ENCODE data around the gene AKT3. TPM values are rescaled to one million over a fixed set of nuclear protein-coding genes. Genes with fewer than 3 reads are reported as not detected.

AKT3 gene
- total RNA-seq, 1 experiment from 2014 or later = 15.2 TPM

DNA sequence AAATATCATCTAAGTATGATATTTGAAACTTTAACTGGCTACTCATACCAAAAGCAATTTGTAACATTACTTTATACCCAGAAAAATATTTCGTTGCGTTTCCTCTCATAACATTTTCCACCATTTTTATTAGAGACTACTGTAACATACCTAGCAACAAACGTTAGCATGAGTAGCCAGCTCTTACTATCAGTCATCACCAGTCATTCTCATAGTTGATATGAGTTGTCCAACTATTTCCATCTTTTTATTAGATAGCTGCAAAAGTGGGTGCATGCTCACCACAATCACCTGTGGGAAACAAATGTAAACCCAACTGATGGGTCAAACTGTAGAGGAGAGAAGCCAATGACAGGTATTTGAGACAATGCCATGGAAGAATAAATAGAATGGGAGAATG lies 114.6 kb downstream of the AKT3 start:
- DNase-seq (ENCODE audit: extremely low read depth, low read depth) = no peak

DNA sequence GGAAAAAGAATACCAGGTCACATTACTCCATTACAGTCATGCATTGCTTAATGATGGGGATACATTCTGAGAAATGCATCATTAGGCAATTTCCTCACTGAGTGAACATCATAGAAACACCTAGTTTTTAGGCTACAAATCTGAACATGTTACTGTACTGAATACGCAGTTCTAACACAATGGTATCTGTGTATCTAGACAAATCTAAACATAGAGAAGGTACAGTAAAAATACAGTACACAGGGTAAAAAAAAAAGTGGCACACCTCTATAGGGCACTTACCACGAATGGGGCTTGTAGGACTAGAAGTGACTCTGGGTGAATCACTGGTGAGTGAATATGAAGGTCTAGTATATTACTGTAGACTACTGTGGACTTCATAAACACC lies 115.7 kb downstream of the AKT3 start:
- DNase-seq (ENCODE audit: extremely low read depth, low read depth) = no peak

DNA sequence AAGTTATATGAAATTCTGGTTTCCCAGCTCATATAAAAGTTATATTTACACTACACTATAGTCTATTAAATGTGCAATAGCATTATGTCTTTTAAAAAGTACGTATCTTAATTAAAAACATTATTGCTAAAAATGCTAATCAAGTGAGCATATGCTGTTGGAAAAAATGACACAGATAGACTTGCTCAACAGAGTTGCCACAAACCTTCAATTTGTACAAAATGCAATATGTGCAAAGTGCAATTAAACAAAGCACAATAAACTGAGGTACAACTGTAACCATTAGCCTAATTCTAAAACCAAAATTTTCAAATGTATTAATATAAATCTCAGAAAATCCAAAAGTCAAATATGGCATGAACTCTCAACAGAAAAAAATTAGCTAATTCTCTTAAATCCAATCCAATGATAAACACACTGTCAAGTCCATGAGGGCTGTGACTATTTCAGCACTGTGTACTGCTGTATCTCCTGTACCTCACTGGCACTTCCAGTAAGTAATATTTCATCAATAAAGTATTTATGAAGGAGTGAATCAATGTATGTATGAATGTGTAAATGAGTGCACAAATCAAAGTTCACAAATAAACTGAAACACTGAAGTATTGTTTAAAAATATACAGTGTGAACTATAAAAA lies 116.3 kb downstream of the AKT3 start:
- DNase-seq (ENCODE audit: extremely low read depth, low read depth) = no peak

DNA sequence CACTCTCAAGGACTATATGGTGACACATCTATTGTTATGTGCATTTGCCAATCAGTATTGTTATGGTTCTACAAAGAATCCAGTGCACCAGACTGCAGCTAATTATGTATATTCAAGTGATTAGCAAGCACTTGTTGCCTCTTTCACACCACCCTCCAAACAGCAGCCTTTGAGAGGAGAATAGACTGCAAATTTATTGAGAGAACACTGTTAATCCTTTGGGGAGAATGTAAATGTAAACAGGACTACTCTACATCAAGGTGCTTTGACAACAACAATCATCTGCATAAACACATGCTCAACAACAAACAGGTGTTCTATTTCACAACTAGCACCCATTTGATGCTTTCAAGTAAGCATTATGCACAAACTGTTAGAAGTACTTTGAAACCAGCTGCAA lies 117.4 kb downstream of the AKT3 start:
- DNase-seq (ENCODE audit: extremely low read depth, low read depth) = no peak

DNA sequence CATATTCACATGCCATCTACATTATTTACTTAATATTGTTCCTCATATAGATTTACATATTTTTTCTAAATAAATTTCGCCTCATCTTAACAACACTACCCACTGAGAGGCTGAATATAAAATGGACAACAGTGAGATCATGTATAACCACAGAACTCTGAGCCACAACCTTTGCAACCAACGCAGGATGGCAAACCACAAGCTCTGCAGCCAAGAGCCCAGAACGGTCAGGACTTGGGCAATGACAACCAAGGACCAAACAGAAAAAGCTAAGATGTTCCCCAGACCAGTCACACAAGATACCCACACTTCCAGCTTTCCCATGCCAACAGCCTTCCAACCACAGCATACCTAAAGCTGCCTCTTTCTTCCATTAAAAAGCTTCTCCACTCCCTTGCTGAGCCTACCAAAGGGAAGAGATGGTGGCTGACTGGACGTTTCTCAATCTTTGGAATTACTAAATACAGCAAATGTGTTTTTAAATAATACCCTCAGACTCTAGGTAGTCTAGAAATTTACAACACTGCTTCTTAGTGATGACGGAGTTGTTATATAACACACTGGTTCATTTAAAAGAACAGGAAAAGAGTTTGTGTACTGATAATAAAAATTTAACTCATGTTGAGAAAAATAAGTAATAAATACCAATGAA lies 117.9 kb downstream of the AKT3 start:
- DNase-seq (ENCODE audit: extremely low read depth, low read depth) = no peak

DNA sequence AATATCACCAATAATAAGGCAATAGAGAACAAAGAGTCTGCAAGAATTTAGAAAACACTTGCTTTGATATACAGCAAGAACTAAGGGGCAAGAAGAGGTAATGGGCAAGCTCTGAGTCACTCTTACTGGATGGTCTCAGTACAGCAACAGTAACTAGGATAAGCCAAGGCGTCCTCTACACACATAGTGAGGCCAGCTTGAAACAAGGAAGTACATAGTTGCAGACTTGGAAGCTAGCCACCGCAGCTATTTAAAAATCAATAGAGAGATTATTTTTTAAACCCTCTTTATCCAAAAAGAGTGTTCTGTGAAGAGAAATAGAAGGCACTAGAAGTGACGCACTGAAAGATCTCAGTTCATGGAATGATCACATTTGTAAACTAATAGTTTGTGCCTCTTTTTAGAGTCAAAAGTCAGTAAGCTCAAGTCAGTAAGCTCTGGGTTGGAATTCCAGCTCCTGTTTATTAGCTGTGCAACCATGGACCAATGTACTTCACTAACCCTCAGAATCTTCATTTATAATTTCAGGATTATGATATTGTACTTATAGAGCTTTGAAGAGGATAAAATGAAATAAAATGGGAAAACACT lies 118.6 kb downstream of the AKT3 start:
- DNase-seq (ENCODE audit: extremely low read depth, low read depth) = no peak

DNA sequence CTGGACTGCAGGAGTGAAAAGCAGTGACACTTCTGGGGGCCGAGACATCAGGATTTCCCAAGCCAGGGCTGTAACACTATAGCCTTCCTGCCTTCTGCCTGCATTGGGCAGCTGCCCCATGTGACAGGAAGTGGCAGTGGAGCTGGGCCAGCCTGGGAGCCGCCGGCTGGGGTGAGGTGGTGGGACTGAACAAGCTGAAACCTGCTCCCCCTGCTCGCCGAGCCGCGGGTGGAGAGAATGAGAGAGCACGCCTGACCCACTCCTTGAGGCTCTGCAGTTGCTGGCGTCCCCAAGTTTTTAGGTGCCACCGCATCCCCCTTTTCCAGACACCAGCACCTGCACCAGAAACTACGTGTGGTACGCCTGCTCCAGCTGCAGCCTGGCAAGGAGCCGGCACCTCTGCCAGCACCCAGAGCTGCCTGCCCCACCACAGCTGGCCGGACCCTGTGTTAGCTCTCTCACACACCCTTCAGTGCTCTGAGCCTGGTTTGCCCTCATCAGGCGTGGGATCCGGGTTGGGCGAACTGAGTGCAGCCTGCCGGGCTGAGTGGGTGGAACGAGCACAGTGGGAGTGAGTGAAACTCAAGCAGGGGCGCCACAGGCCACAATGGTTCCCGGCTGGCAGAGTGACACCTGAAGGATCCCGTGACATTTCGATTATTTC lies 119.4 kb downstream of the AKT3 start:
- DNase-seq (ENCODE audit: extremely low read depth, low read depth) = no peak

DNA sequence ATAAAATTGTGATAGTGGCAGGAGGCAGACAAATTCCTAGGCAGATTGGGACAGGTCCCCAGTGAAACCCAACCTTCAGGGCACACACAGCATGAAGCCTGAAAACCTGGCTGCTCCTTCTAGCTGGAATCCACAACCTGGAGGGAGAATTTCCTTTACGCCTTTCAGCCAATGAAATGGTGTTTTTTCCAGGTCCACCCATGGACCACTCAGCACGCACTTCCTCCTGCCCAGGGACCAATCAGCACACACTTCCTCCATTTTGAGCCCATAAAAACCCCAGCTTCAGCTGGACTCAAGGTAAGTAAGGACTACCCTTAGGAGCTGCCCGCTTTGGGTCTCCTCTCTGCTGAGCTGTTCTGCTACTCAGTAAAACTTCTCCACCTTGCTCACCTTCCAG lies 120.1 kb downstream of the AKT3 start:
- DNase-seq (ENCODE audit: extremely low read depth, low read depth) = no peak

DNA sequence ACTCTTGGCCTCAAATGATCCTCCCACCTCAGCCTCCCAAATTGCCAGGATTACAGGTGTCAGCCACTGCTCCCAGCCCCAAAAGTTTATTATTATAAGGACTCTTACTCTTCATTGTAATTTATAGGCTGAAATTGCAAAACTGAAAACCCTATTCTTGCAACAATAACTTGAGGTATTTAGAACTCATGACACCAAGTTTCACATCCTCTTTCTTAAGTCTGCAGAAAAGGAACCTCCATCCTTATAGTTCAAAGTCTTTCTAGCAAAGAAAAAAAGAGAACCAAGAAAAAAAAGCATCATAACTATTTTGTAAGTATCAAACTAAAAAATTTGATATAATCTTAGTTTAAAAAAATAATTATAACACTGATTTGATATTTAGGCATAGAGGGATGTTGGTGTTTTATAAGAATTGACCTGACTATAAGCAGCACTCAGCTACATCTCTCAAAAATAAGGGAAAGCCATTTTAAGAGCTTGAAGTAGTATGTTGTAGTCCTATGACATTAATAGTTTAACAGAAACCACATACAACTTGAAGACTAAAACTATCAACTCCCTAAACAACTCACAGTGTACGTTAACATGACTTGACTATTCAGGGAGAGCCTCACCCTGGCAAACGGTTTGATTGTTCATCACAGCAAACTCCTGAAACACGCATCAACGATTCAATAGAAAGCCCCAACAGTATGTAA lies 122.4 kb downstream of the AKT3 start:
- DNase-seq (ENCODE audit: extremely low read depth, low read depth) = no peak

DNA sequence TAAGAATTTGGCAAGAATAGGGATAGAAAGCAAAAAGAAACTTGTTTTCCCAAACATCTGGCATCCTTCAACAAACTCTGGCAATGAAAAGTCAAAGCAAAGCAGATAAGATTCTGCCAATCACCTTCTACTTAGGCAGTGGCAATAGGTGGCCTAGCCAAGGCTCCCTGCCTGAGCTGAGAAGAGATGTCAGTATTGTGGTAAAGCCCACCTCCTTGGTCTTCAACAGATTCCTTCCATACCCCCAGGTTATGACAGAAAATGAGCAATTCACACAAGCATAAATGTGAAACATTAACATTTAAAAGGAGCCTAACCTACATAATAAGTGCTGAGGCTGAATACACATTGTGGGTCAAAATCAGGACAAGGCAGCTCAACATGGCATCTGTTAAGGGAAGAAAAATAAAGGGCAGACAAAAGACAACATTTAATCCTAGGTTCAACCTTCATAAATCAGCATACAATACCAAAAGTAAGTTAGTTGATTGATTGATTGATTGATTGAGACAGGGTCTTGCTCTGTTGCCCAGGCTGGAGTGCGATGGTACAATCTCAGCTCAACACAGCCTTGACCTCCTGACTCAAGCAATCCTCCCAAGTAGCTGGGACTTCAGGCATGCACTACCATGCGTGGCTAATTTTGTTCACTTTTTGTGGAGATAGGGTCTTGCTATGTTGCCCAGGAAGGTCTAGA lies 123.1 kb downstream of the AKT3 start:
- DNase-seq (ENCODE audit: extremely low read depth, low read depth) = no peak

DNA sequence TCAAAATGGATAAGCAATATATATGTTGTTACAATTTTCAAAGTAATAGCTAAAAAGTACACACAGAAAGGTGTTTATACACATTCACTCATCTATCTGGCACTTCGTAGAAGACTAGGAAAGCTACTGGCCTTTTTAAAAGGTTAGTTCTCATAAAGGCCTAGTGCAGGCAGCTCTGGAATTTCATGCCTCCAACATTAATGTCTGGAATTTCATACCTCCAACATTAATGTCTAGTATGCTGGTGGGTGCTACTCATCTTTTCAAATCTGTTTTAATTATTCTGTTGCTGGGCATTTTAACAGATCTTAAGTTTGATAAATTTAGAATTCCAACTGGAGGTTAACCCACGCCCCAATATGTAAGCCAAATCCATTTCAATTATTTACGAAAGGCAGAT lies 124.2 kb downstream of the AKT3 start:
- peak; percentile 36 for DNase-seq (ENCODE audit: extremely low read depth, low read depth)

DNA sequence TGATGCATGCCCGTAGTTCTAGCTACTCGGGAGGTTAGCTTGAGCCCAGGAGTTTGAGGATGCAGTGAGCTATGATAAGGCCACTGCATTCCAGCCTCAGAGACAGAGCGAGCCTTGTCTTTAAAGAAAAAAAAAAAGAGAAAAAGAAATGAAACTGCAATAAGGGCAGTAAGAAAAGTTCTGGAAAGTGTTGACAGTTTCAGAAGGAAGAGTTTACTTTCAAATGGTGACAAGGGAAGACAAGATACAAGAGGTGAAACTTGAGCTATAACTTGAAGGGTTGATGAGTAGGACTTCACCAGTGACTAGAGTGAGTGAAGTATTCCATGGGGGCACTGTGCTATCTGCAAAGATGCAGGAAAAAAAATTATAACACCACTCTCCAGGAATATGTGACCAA lies 125.0 kb downstream of the AKT3 start:
- DNase-seq (ENCODE audit: extremely low read depth, low read depth) = no peak

DNA sequence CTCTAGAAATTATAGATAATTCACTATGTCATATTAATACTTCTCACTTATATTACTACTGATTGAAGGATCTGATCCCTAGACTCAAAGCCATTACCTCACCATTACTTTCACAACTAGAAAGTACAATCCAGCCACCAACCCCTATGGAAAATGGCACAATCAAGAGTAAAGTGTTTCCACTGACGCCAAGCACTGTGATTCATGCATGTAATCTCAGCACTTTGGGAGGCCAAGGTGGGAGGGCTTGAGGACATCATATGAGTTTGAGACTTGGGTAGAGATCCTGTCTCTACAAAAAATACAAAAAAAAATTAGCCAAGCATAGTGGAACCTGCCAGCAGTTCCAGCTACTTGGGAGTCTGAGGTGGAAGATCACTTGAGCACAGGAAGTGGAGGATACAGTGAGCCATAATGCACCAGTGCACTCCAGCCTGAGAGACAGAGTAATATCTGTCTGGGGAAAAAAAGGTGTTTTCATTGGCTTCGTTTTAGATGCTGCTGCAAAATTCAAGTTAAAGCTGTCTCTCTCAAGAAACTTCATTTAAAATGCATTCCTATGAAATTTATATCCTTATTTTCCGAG lies 126.5 kb downstream of the AKT3 start:
- DNase-seq (ENCODE audit: extremely low read depth, low read depth) = no peak

DNA sequence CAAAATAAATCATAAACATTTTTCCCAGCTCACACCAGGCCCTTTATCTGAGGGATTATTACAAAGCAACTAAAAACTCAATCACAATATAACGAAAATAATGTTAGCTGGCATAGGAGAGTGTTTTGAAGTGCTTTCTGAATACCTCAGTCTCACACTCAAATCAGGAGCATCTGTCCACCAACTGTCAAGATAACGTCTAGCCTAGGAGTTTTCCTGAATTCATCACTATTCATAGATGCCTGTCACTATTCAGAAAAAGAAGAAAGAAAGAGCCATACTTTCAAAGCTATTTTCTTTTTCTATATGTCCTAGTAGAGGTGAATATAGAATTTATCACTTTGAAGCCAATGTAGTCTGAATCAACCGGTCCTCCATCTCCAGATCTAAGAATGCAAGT lies 127.0 kb downstream of the AKT3 start:
- DNase-seq (ENCODE audit: extremely low read depth, low read depth) = no peak

DNA sequence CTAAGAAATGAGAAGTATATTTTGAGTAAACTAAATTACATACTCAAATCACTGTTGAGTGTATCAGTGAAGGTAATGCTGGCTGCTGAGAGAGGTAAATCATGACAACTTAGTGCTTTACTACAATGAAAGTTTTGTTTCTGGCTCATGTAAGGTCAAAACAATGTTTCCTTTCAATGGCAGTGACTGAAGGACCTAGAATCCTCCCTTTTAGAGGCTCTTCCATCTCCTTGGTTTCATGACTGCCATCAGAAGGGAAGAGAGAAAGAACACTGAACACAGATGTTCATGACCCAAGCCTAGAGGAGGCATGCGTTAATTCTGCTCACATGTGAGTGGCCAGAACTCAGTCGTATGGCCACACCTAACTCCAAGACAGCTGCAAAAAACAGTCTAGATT lies 130.6 kb downstream of the AKT3 start:
- DNase-seq (ENCODE audit: extremely low read depth, low read depth) = peak; percentile 9

DNA sequence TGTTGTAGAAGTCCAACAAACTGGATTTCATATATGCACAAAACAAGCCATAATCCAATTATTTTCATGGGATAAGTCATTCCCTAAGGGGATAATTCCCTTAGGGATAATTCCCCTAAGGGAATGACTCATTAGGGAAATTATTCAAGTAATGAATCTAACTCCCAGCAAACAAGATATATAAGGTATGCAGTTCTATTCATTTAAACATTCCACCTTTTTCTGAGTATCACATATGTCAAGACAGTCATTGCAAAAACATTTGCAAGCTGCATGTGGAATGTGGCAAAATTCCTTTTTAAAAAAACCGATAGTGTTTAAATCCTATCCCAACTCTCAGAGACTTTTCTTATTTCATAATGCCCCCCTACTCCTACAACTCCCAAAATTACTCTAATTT lies 131.2 kb downstream of the AKT3 start:
- DNase-seq (ENCODE audit: extremely low read depth, low read depth) = peak; percentile 70

DNA sequence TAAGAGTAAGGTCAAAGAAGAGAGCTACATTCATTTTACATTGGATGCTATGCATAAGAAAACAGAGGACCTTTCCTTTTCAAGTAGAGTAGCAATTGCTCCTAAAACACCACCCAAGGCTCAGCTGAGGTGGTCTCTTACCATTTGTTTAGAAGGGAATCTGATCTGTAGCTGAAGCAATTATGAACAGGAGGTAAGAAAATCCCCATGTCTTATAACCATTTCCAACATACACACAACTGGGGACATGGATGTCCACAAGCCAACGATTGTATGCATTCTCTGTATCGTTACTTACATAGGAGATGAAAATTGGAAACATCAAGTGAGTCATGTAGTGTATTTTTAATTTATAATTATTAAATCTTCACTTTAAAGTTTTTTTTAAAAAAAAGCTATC lies 132.0 kb downstream of the AKT3 start:
- no peak for DNase-seq (ENCODE audit: extremely low read depth, low read depth)

DNA sequence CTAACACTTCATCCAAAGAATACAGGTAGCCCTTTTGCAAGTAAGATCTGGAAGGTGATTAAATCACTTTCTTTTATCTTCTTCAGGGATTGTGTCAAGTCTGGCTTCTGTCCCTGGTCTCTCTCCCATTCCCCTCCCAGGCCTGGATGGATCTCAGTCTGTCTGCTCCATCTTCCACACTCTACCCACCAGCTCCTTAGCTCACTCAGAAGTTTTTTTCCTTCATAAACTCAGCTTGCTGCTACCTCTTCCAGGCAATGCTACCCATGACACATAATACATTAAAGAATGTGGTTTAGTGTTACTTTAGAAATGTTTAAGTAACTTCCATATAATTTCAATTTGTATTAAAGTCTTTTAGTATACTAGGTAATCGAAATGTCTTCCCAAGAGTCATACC lies 133.1 kb downstream of the AKT3 start:
- DNase-seq (ENCODE audit: extremely low read depth, low read depth) = no peak

DNA sequence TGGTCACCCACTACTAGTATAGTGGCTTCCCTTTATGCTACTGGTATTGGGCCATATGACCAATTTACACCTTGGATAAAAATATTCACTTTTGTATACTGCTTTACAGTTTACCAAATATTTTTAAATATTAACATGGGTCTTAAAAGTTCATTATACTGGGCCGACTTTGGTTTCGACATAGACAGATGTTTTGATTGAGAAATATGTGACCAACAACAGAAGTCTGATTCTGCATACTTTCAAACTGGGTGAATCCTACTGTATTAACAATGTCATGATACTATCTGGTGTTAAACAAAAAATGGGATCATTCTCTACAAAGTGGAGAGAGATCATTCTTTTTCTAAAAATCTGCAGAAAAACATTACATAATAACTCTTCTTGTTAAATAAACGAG lies 134.8 kb downstream of the AKT3 start:
- DNase-seq (ENCODE audit: extremely low read depth, low read depth) = no peak

DNA sequence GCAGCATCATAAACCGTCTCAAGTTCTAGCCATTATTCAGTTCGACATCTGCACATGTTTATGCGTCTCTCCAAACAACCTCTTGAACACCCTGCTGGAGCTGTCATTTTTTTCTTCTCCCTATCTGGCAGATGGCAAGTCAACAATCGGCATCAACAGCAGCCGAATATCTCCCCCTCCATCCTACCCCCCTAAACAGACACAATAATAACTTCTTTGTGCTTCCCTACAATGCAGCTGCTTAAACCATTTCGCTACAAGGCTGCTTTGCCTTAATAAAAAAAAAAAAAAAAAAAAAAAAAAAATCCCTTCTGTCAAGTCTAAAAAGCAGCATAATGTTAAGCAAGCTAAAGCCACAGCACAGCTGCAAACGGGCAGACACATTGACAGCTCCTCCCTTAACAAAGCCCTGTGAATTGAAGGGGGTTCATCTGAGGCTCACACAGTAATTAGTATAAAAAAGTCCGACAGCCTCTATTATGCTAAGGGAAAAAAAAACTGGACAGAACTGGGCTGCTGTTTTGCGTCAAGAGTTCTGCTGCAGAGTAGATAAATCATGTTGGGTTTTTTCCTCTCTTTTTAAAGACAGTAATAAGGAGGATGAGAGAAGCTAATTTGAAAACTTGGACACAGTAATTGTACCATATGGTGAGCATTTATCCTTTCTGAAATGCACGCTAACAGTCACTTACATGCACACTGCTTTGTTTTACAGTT lies 136.4 kb downstream of the AKT3 start:
- no peak for DNase-seq (ENCODE audit: extremely low read depth, low read depth)
